HUES48 (cell line): ENCODE results near the gene LNX1.

ENCODE experiments used
- H3K27ac ChIP-seq: one replicate; pipeline ENCODE4 v1.7.0; 2013; ENCODE audit warnings: low read depth, low read length, inconsistent platforms
- H3K27me3 ChIP-seq: 2 replicates; pipeline ENCODE4 v1.6.1; 2013; ENCODE audit warnings: mild to moderate bottlenecking, low read length; ENCODE audit not compliant: control insufficient read depth, insufficient read depth
- H3K36me3 ChIP-seq: 2 replicates; pipeline ENCODE4 v1.6.1; 2013; ENCODE audit warnings: low read length; ENCODE audit not compliant: control insufficient read depth, insufficient read depth
- H3K4me1 ChIP-seq: 2 replicates; pipeline ENCODE4 v1.6.1; 2013; ENCODE audit warnings: mild to moderate bottlenecking, low read length; ENCODE audit not compliant: control insufficient read depth, insufficient read depth
- H3K4me3 ChIP-seq: 2 replicates; pipeline ENCODE4 v1.5.1; 2013; ENCODE audit warnings: mild to moderate bottlenecking, low read depth, low read length
- H3K9ac ChIP-seq: 2 replicates; pipeline ENCODE4 v1.6.1; 2013; ENCODE audit warnings: mild to moderate bottlenecking, low read depth, low read length, moderate library complexity
- H3K9me3 ChIP-seq: 2 replicates; pipeline ENCODE4 v1.6.1; 2013; ENCODE audit warnings: low read length; ENCODE audit not compliant: control insufficient read depth, insufficient read depth

LNX1 gene

GRCh38 chr4:53587135-53587534 lies 4.2 kb downstream of the LNX1 start:
- Histone ChIP-seq H3K27me3 (no peaks in the 10 kb centered on the region), H3K27ac (no peak overlapping the region), H3K4me3 (no peak overlapping the region), H3K9me3 (no peaks in the 10 kb centered on the region), H3K36me3 (no peaks in the 10 kb centered on the region), H3K4me1 (peaks cover 16% of the 10 kb centered on the region), H3K9ac (no peak overlapping the region)

GRCh38 chr4:53586121-53586816 lies 5.0 kb downstream of the LNX1 start:
- Histone ChIP-seq H3K4me3 (no peak overlapping the region), H3K9me3 (no peaks in the 10 kb centered on the region), H3K27ac (no peak overlapping the region), H3K36me3 (no peaks in the 10 kb centered on the region), H3K27me3 (no peaks in the 10 kb centered on the region), H3K4me1 (peaks cover 10% of the 10 kb centered on the region; the same call in 1 of the 2 replicates), H3K9ac (no peak overlapping the region)

- H3K9ac ChIP-seq: no peak overlapping the region
- peaks cover 2% of the 10 kb centered on the region; the same call in 1 of the 2 replicates for H3K4me1 ChIP-seq
- H3K9me3 ChIP-seq: no peaks in the 10 kb centered on the region
- H3K4me3 ChIP-seq: no peak overlapping the region
- no peak overlapping the region for H3K27ac ChIP-seq
- H3K36me3 ChIP-seq: no peaks in the 10 kb centered on the region
- H3K27me3 ChIP-seq: no peaks in the 10 kb centered on the region
These were observed 6.6 kb downstream of the LNX1 start for GRCh38 chr4:53584658-53585057.

GRCh38 chr4:53583513-53583912 lies 7.8 kb downstream of the LNX1 start:
- H3K9ac ChIP-seq: no peak overlapping the region
- peaks cover 6% of the 10 kb centered on the region; the same call in 1 of the 2 replicates for H3K4me1 ChIP-seq
- no peaks in the 10 kb centered on the region for H3K36me3 ChIP-seq
- H3K4me3 ChIP-seq: no peak overlapping the region
- H3K9me3 ChIP-seq: no peaks in the 10 kb centered on the region
- no peaks in the 10 kb centered on the region for H3K27me3 ChIP-seq
- H3K27ac ChIP-seq: no peak overlapping the region

- no peak overlapping the region for H3K9ac ChIP-seq
- H3K4me3 ChIP-seq: no peak overlapping the region
- no peaks in the 10 kb centered on the region for H3K27me3 ChIP-seq
- no peaks in the 10 kb centered on the region for H3K9me3 ChIP-seq
- H3K36me3 ChIP-seq: no peaks in the 10 kb centered on the region
- H3K27ac ChIP-seq: no peak overlapping the region
- peaks cover 6% of the 10 kb centered on the region; the same call in 1 of the 2 replicates for H3K4me1 ChIP-seq
These were observed 9.1 kb downstream of the LNX1 start for GRCh38 chr4:53582194-53582593.

GRCh38 chr4:53580274-53580673 lies 11.0 kb downstream of the LNX1 start:
- H3K36me3 ChIP-seq: no peaks in the 10 kb centered on the region
- no peaks in the 10 kb centered on the region for H3K27me3 ChIP-seq
- no peaks in the 10 kb centered on the region for H3K9me3 ChIP-seq
- no peak overlapping the region for H3K9ac ChIP-seq
- peaks cover 6% of the 10 kb centered on the region; the same call in 1 of the 2 replicates for H3K4me1 ChIP-seq
- H3K27ac ChIP-seq: no peak overlapping the region
- H3K4me3 ChIP-seq: no peak overlapping the region

GRCh38 chr4:53579826-53580225 lies 11.5 kb downstream of the LNX1 start:
- Histone ChIP-seq H3K27me3 (no peaks in the 10 kb centered on the region), H3K9me3 (no peaks in the 10 kb centered on the region), H3K4me1 (peaks cover 6% of the 10 kb centered on the region; the same call in 1 of the 2 replicates), H3K4me3 (no peak overlapping the region), H3K9ac (no peak overlapping the region), H3K36me3 (no peaks in the 10 kb centered on the region), H3K27ac (no peak overlapping the region)

GRCh38 chr4:53576676-53577372 lies 14.5 kb downstream of the LNX1 start:
- no peaks in the 10 kb centered on the region for H3K36me3 ChIP-seq
- no peak overlapping the region for H3K4me3 ChIP-seq
- H3K27ac ChIP-seq: no peak overlapping the region
- H3K9me3 ChIP-seq: no peaks in the 10 kb centered on the region
- H3K9ac ChIP-seq: no peak overlapping the region
- no peaks in the 10 kb centered on the region for H3K27me3 ChIP-seq
- H3K4me1 ChIP-seq: peaks cover 6% of the 10 kb centered on the region; the same call in 1 of the 2 replicates

GRCh38 chr4:53576071-53576617 lies 15.1 kb downstream of the LNX1 start:
- Histone ChIP-seq H3K27me3 (no peaks in the 10 kb centered on the region), H3K36me3 (no peaks in the 10 kb centered on the region), H3K9me3 (no peaks in the 10 kb centered on the region), H3K4me1 (peaks cover 6% of the 10 kb centered on the region; the same call in 1 of the 2 replicates), H3K4me3 (no peak overlapping the region), H3K27ac (no peak overlapping the region), H3K9ac (no peak overlapping the region)

- peaks cover 6% of the 10 kb centered on the region; the same call in 1 of the 2 replicates for H3K4me1 ChIP-seq
- H3K4me3 ChIP-seq: no peak overlapping the region
- H3K27ac ChIP-seq: no peak overlapping the region
These were observed 15.7 kb downstream of the LNX1 start for GRCh38 chr4:53575552-53575951.

GRCh38 chr4:53574528-53574927 lies 16.8 kb downstream of the LNX1 start:
- H3K27ac ChIP-seq: no peak overlapping the region
- H3K27me3 ChIP-seq: no peaks in the 10 kb centered on the region
- no peaks in the 10 kb centered on the region for H3K36me3 ChIP-seq
- 0 out of 2 replicates have a peak, but pooled peaks cover 2% of the 10 kb centered on the region for H3K4me1 ChIP-seq
- no peaks in the 10 kb centered on the region for H3K9me3 ChIP-seq
- no peak overlapping the region for H3K4me3 ChIP-seq
- no peak overlapping the region for H3K9ac ChIP-seq

More at GRCh38 chr4:53575552-53575951, 15.7 kb downstream of the LNX1 start:
- Histone ChIP-seq H3K36me3 (no peaks in the 10 kb centered on the region), H3K27me3 (no peaks in the 10 kb centered on the region), H3K9me3 (no peaks in the 10 kb centered on the region), H3K9ac (no peak overlapping the region)
